Ishikawa (cell line): Measurements from ENCODE around the gene MYO1B.

Source experiments
- CEBPB ChIP-seq: IDR thresholded peaks from 2 replicates; pipeline ENCODE4 v1.6.1; 2012
- EGR1 ChIP-seq: IDR thresholded peaks from 2 replicates; pipeline ENCODE4 v1.6.1; 2012
- NFIC ChIP-seq: IDR thresholded peaks from 2 replicates; pipeline ENCODE4 v1.6.1; 2012
- RAD21 ChIP-seq: IDR thresholded peaks from 2 replicates; pipeline ENCODE4 v1.6.1; 2012; ENCODE audit warnings: low read depth
- TCF12 ChIP-seq: IDR thresholded peaks from 2 replicates; pipeline ENCODE4 v1.6.1; 2012; ENCODE audit warnings: low read depth

GRCh38 chr2:191467113-191467512 lies 221.9 kb downstream of the MYO1B start:
- no peak for TF ChIP-seq RAD21
- TF ChIP-seq EGR1, result no peak
- no peak for TF ChIP-seq NFIC
- no peak for TF ChIP-seq TCF12
- no peak for TF ChIP-seq CEBPB
